Epithelial cell of esophagus (primary cell): ENCODE measurements around the gene CHP2.

Experiments
- DNase-seq: peaks from one replicate; pipeline ENCODE4 v3.0.0; 2010; ENCODE audit warnings: low read depth
- H3K4me3 ChIP-seq: 2 replicates; pipeline ENCODE4 v1.5.1; 2011; ENCODE audit warnings: mild to moderate bottlenecking, low read length, control low read depth
- TF ChIP-seq, protein P1 (sequence below): IDR thresholded peaks from 2 replicates; pipeline ENCODE4 v1.5.1; 2011; ENCODE audit warnings: low read depth, mild to moderate bottlenecking, low read length, control low read depth, inconsistent platforms; ENCODE audit not compliant: insufficient read depth; ENCODE audit errors: missing control alignments

The CHP2 gene

DNA sequence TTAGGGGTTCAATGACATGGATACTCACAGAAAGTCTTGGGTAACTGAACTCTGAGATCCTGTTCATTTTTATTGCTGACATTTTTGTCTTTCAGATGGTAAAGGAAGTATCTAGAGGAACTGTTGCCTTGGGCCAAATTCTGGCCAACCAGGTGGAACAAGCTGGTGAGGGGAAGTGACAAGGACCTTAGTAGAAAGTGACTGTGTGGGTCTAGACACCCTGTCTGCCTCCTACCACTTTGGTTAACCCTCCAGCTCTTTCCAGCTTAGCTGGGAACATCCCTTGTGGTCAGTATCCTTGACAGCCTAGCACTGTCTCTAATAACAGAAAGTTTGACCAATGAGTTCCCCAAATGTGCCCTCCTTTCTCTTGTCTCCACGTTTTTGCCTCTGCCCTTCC, 52.2 kb downstream of the CHP2 start:
- no peak for DNase-seq
- no peak overlapping the region for H3K4me3 ChIP-seq
- TF ChIP-seq, protein P1, sequence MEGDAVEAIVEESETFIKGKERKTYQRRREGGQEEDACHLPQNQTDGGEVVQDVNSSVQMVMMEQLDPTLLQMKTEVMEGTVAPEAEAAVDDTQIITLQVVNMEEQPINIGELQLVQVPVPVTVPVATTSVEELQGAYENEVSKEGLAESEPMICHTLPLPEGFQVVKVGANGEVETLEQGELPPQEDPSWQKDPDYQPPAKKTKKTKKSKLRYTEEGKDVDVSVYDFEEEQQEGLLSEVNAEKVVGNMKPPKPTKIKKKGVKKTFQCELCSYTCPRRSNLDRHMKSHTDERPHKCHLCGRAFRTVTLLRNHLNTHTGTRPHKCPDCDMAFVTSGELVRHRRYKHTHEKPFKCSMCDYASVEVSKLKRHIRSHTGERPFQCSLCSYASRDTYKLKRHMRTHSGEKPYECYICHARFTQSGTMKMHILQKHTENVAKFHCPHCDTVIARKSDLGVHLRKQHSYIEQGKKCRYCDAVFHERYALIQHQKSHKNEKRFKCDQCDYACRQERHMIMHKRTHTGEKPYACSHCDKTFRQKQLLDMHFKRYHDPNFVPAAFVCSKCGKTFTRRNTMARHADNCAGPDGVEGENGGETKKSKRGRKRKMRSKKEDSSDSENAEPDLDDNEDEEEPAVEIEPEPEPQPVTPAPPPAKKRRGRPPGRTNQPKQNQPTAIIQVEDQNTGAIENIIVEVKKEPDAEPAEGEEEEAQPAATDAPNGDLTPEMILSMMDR: no peak
